Hematopoietic multipotent progenitor cell (in vitro differentiated cells): Measurements from ENCODE around the gene HOXB6. TPM values are rescaled to one million over a fixed set of nuclear protein-coding genes. Genes with fewer than 3 reads are reported as not detected.

Experiments used
- DNase-seq, 3 donors: peaks; one replicate each; pipeline ENCODE4 v3.0.0-alpha.2; 2011 to 2015; ENCODE audit warnings: low read depth in 2 of 3, low spot score in 2 of 3
- total RNA-seq: library from RNA; depleted of rRNA; stranded (reverse); fragments of >200 nt; gene quantifications from one replicate; pipeline ENCODE4 v1.2.3, GENCODE V29; 2012

The HOXB6 gene
- total RNA-seq, 1 donor = 7.3 TPM

GRCh38 chr17:48636177-48637018 is 31.6 kb upstream of the HOXB6 start:
- DNase-seq = peak in 2 of 3 donors; percentile 85 to 90

DNA sequence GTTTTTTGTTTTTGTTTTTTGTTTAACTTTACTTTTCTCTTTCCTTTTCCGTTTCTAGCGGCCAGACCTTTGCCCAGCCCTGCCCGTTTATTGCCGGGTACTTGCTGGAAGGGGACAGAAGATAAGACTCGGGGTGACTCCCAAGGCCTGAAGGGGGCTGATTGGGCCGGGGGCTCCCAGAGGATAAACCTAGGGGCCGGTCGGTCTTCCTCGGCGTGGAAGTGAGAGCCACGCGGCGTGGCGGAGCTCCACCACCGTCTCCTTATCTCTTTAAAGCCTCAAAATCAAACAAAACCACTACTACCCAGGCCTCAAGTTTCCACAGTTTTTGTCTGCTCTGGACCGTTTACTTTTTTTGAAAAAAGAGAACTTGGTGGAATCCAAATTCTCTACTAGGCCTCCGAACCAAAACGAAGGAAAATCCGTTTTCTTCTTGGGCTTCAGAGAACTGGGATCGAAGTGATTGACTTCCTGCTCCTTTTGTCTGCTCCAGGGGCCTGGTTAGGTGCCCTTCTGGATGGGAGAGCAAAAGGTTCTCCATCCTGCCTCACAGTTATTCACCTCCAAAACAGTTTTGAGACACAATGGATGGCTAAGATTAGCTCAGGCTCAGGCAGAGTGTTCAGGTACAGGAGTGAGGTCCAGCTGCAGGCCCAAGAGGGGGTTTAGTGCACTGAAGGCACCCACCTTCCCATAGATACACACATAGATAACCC is 29.9 kb upstream of the HOXB6 start:
- DNase-seq = no peak

GRCh38 chr17:48633266-48633677 is 28.5 kb upstream of the HOXB6 start:
- DNase-seq = no peak

GRCh38 chr17:48632579-48633265 is 27.9 kb upstream of the HOXB6 start:
- no peak for DNase-seq

GRCh38 chr17:48631693-48632578 is 27.1 kb upstream of the HOXB6 start:
- DNase-seq = no peak

- no peak for DNase-seq
Observed at GRCh38 chr17:48630925-48631692, 26.3 kb upstream of the HOXB6 start.

DNA sequence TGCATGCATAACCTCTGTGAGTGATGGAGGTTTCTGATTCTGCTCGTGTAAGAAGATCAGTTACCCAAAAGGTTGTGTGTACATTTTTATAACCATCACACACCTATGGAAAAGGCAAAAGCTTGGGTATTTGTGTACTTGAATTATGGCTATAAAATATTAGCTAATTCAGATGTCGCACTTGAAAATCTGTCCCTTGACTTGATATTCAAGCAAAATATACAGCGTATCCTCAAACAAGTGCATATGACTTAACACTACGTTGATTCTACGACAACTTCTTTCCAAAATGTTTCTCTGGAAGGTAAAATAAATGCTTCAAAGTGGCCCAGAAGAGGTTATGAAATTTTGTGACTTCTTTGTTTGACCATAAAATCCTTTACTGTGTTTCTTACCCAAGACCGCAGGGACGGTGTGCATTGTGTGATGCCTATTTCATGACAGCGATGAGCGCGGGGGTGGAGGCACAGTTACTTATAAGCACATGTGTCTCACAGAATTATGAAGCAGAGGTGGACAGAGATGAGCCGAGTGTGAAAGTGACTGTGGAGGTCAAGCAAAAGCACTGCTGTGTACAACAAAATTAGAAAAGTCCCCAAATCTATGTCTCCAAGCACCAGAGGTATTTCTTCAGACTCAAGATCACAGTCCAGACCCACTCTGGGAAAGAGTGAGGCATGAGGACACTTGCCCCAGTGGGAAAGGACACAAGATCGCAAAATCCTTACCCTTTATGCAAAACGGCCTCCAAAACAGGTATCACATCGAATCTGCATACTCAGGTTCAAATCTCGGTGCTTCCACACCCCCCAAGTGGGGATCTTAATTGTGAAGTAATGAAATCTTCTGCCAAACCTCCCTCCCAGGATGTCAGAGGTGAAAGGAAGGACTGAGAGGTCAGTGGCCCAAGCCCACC is 25.5 kb upstream of the HOXB6 start:
- no peak for DNase-seq

DNA sequence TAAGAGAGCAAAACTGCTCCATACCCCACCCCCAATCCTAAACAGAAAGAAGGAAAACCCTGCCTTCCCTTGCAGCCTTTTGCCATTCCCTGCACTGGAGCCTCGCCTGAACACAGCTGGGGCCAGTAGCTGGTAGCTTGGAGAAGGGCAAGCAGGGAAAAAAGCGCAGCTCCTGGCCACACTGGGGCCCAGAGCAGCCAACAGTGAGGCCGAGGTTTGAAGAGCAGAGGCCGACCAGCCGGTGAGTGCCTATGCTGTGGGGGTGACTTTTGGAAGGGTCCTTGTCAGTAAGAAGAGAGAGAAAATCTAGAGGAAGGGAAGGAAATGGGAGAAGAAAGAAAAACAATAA is 24.6 kb upstream of the HOXB6 start:
- DNase-seq = no peak

DNA sequence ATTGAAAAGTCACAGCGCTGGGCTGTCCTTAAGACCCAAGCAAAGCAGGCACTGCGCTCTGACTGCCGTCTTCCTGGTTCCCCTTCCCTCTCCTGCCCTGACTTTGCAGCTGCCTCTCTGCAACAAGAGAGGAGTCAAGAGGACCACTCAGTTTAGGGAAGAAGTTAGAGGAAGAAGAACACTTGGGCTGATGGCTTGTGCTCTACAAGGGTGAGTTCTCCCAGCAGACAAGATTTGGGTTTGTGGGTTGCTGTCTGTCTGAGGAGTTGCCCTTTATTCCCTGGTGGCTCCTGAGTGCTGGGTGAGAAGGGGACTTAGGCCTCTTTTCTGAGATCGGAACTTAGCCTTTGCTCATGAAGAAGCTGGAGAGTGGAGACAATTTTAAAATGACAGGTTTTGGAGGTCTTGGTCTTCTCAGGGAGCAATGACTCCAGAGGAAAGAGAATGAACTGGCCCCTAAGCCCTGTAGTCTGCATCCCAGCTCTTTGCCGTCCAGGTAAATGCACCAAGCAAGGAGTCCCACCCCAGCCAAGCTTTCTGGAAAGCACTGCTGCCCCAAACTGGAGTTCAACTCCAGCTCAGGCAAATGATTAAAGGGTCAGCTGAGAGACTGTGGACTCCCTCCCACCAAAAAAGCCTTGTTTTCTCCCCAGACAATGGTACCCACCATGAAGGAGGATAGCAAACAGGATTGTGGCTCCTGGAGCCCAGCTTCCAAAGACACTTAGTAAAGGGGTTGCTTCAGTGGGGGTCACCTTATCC is 24.0 kb upstream of the HOXB6 start:
- no peak for DNase-seq

DNA sequence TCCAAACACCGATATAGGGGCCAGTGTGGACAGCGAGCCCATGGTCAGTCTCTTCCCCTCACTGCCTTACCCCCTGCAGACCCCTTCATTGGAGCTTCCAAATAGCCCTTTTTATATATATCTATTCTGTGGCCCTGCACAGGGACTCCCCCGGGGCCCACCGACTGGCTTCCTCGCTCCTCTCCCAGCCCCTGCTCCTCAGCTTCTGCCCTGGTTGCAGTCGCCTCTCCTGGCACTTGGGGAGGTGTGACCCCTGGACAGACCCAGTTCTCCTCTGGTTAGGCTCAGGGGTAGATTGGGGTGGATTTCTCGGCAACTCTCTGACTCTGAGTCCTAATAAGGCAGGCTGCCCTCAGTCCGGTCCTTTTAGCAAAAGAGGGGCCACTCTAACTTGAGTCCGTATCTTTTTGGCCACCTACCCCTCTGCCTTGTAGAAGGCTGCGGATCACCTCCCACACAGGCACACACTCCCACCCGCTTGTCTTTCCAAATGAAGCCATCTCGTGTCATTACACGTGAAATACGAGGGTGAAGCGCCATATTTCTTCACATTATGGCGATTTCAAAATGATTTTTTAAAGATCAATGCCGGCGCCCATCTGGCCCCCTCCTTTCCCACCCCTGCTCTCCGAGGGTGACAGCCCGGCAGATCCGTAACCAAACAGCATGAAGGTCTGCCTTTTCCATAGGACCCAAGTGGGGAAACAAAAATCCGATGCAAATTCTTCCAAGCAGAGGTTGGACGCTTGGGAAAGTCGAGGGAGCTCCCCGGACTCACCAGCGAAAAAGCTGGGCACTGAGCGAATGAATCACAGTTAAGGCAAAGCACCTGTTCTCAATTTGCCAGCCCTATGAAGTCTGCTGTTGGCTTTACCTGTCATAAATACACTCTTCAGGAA is 23.1 kb upstream of the HOXB6 start:
- DNase-seq = no peak

GRCh38 chr17:48627118-48627597 is 22.4 kb upstream of the HOXB6 start:
- DNase-seq = no peak

DNA sequence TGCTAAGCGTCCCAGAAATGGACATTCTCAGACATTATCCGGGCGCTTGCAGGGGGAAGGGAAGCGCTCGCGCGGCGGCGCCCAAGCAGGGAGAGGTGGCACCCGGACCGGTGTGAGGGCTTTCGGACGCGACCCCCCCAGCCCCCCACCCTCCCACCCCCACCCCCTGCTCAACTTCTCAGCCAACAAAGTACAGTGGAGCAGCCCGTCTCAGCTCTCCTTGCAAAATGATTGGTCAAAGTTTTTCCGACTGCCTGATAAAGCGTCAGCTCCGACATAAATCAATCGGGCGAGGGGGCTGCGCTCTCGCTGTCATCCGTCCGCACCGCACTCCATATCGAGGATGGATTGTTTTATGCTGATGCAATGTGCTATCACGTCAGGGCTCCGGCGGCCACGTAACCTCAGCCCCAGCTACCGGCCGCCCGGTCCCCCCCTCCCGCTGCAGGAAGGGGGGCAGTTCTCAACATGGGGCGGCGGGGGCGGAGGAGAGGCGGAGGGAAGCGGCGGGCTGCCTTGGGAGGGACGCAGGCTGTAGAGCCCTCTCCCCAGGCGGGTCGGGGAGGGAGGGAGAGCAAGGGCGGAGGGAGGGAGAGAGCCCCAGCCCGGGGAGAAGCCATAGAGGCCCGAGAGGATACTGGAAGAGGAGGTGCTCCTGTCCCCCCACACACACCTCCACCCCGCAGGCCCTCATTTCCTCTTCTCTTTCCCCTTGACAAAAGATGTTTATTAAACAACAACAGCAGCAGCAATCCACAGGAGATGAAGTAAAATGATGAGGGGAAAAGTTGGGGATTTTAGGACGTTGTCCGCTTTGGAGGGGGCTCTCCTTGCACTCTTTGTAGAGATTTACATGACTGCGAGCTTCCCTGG is 21.7 kb upstream of the HOXB6 start, which contains the start of gene HOXB9:
HOXB9 (minus strand) TSS at position 114 of the 873 bp plus-strand sequence; CDS start at position 25, 89 bp downstream.
- peak in 2 of 3 donors; percentile 51 to 82 for DNase-seq

DNA sequence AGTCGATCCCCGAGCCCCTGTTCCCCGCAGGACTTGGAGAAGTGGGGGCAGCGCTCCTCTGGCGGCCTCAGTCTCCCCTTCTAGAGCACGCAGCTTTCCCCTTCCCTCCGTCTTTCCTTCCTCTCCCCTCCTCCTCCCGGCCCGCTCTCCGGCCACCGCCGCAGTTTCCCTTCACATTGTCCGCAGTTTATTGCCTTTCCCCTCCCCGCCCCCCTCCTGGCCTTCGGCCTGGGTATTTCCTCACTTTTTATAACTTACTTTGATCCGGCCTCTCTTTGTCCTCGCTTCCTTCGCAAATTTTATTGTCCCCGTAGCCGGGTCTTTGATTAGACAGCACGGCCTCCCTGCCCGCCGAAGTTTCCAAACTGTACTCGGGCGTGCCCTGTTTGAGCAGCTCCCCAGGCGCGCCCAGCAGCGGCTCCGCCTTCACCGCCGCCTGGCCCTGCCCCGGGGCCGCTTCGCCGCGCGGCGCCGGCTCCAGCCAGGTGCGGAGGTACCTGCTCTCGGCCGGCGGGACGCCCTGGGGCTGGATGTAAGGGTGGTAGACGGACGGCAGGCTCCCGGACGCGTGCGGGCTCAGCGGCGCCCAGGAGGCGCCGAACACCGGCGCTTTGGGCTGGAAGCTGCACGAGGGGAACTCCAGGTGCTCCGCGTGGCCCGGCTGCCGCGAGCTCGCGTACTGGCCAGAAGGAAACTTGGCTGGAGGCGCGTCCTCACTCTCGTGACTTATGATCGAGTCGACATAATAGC is 20.9 kb upstream of the HOXB6 start:
- DNase-seq = peak in 1 of 3 donors; percentile 36

DNA sequence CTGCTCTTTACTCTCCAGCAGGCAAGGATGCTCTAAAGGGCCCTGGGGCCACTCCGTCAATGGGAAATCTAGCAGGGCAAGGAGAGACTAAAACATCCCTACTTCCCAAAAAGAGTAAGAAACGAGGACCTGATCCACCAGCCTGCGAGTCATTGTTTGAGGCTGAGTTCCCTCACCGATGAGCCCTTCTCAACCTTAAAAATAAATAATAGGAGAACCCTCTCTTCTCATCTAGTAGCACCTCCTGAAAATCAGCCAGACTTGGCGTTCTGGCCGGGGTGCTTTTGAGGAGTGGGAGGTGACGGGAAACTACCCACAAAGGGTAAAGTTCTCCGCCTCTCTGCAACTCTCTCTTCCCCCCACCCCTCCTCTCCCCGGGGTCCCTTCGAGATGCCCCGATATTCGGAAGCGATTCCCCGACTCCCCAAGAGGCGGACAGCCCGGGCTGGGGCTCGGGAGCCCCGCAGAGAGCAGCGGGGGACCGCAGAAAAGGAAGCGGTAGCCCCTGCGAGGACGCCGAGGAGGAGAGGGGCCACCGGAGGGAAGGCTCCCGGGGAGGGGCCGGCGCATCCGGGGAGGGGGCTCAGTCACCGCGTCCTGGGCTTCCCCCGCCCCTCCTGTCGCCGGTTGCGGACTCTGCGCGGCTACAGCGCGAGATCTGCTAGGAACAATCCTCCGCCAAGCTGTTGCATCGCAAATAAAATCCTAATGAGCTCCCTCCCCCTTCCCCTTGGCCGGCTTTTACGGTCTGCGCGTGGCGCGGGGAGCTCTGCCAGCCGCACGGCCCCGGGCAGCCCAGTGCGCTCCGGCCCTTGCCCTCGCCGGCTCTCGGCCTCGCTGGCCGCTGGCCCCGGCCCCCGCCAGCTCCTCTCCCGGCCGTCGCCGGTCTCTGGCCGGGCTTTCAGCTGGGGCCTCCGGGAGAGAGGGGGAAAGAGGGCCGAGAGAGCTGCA is 20.0 kb upstream of the HOXB6 start:
- peak in 1 of 3 donors; percentile 45 for DNase-seq
